PC-9 (cell line): ENCODE data around the gene ITLN1. TPM values are rescaled to one million over a fixed set of nuclear protein-coding genes. Genes with fewer than 3 reads are reported as not detected.
"Not testable (repeated sequence)": the region's sequence is repeated elsewhere in the genome, so short reads cannot be mapped to it uniquely, and the experiment has no call there.

Experiments
- Bru-seq: library from RNA; stranded (reverse); fragments of 400-500 nt; gene quantifications from one replicate; lab custom pipeline; 2021; lab: Mats Ljungman, UMichigan
- BruChase-seq, 2 experiments: library from RNA; stranded (reverse); fragments of 400-500 nt; gene quantifications; one replicate each; lab custom pipeline; 2021; lab: Mats Ljungman, UMichigan
- BruUV-seq: library from RNA; stranded (reverse); fragments of 400-500 nt; replicated peaks from 2 replicates; lab custom pipeline; 2021; lab: Mats Ljungman, UMichigan
- CTCF ChIA-PET: fragments of 300-600 bp; sonication (Branson Sonifier 250); formaldehyde crosslinking; loops from one replicate; lab custom pipeline; 2022; ENCODE audit warnings: antibody characterized with exemption; lab: Charles Lee
- POLR2A ChIA-PET: fragments of 300-600 bp; sonication (Branson Sonifier 250); formaldehyde crosslinking; loops from one replicate; lab custom pipeline; 2022; ENCODE audit warnings: antibody characterized with exemption; ENCODE audit not compliant: unreplicated experiment; lab: Charles Lee
- DNase-seq, 2 experiments: peaks; one replicate each; pipeline versions ENCODE4 v3.0.0 to v3.0.0-alpha.2; 2015 to 2022; ENCODE audit warnings: mixed read lengths in 1 of 2
- H2AFZ ChIP-seq: fragments of 200-600 bp; sonication (generic); 2 replicates; pipeline ENCODE4 v1.8.1; 2017; ENCODE audit warnings: antibody characterized with exemption
- H3F3A ChIP-seq: fragments of 200-600 bp; sonication (generic); 2 replicates; pipeline ENCODE4 v1.8.1; 2017; ENCODE audit warnings: antibody characterized with exemption, mild to moderate bottlenecking, low read depth; ENCODE audit not compliant: insufficient read depth
- H3K27ac ChIP-seq: fragments of 200-600 bp; sonication (generic); 2 replicates; pipeline ENCODE4 v1.6.1; 2016; ENCODE audit warnings: mixed run types
- H3K27me3 ChIP-seq: fragments of 200-600 bp; sonication (generic); 2 replicates; pipeline ENCODE4 v1.6.1; 2016; ENCODE audit warnings: low read depth, mixed run types; ENCODE audit not compliant: insufficient read depth
- H3K36me3 ChIP-seq: fragments of 200-600 bp; sonication (generic); 2 replicates; pipeline ENCODE4 v1.6.1; 2016; ENCODE audit warnings: low read depth, mixed run types
- H3K4me1 ChIP-seq: fragments of 200-600 bp; sonication (generic); replicated peaks from 2 replicates; pipeline ENCODE4 v1.6.1; 2016; ENCODE audit warnings: mixed run types; ENCODE audit not compliant: insufficient read depth
- H3K4me2 ChIP-seq: fragments of 200-600 bp; sonication (generic); 2 replicates; pipeline ENCODE4 v1.6.1; 2017; ENCODE audit warnings: mixed run types
- H3K4me3 ChIP-seq: fragments of 200-600 bp; sonication (generic); 2 replicates; pipeline ENCODE4 v1.6.1; 2016; ENCODE audit warnings: mixed run types
- H3K79me2 ChIP-seq: fragments of 200-600 bp; sonication (generic); 2 replicates; pipeline ENCODE4 v1.6.1; 2017; ENCODE audit warnings: low read depth, mixed run types
- H3K9me2 ChIP-seq: fragments of 200-600 bp; sonication (generic); 2 replicates; pipeline ENCODE4 v1.8.1; 2017; ENCODE audit warnings: mild to moderate bottlenecking; ENCODE audit not compliant: insufficient read depth
- H3K9me3 ChIP-seq: fragments of 200-600 bp; sonication (generic); 2 replicates; pipeline ENCODE4 v1.8.1; 2016; ENCODE audit warnings: low read depth; ENCODE audit not compliant: insufficient read depth
- H4K20me1 ChIP-seq: fragments of 200-600 bp; sonication (generic); 2 replicates; pipeline ENCODE4 v1.8.1; 2017; ENCODE audit not compliant: insufficient read depth
- EZH2 ChIP-seq: fragments of 200-600 bp; sonication (generic); IDR thresholded peaks from 2 replicates; pipeline ENCODE4 v1.8.0; 2017; ENCODE audit warnings: antibody characterized with exemption, low read depth
- intact Hi-C: fragments of 100-400 bp; cut with micrococcal nuclease; formaldehyde crosslinking; loops from one replicate; pipeline ENCODE4 v1.10.0; 2022; ENCODE audit not compliant: unreplicated experiment
- long read RNA-seq: library from polyadenylated mRNA; stranded (forward); transcript quantifications from one replicate; pipeline ENCODE4 v2.0.0, GENCODE V29; 2022
- total RNA-seq: library from RNA; stranded (reverse); gene quantifications from 2 replicates; pipeline ENCODE4 v1.2.3, GENCODE V29; 2021
- TF ChIP-seq, protein P1 (sequence below): fragments of 200-600 bp; sonication (generic); conservative IDR thresholded peaks from 2 replicates; pipeline ENCODE4 v1.6.1; 2017; ENCODE audit warnings: mixed run types, antibody characterized with exemption, mild to moderate bottlenecking, moderate library complexity

The ITLN1 gene
- total RNA-seq (not detected in 2 replicates), Bru-seq, nascent RNA (not detected), BruChase-seq, experiment 1, labeled RNA remaining after a 2-hour chase (not detected), BruChase-seq, experiment 2, labeled RNA remaining after a 6-hour chase (not detected)
- long read RNA-seq, result 0 reads

DNA sequence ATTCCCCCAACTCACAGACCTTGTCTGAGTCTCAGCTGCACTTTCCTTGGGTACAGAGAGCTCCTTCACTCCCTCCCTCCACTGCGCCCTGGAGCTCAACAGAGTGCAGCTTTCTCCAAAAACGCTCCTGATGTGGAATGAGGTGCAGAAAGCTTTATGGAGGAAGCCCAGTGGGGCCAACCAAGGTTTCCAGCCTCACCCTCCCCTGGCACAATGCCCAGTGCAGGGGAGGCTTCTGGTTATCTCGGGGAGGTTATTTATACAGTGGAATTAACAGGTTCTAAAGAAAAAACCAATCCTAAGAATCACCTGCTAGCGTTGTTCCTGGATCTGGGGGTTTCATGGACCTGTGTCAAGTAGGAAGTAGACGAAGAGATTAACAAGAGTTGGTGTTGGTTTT is at the start of gene ITLN1:
Gene ITLN1 (minus strand): TSS at position 139 of the 400 bp plus-strand sequence. CDS start 303 bp downstream, outside the sequence.
- no peaks in the 10 kb centered on the region for H4K20me1 ChIP-seq
- H3K27me3 ChIP-seq, result peaks cover 8% of the 10 kb centered on the region
- no peak for DNase-seq
- H3K9me2 ChIP-seq, result no peaks in the 10 kb centered on the region
- H3F3A ChIP-seq, result no peaks in the 10 kb centered on the region
- intact Hi-C loops, result no loop called here
- no peaks in the 10 kb centered on the region for H3K9me3 ChIP-seq
- BruUV-seq, result no TSS peak
- H3K36me3 ChIP-seq, result no peaks in the 10 kb centered on the region
- no peak within 1 kb of the TSS for H3K27ac ChIP-seq
- no peak within 1 kb of the TSS for H2AFZ ChIP-seq
- CTCF ChIA-PET, result interaction anchor here (1.4 kb wide), 1 partner anchor 16 kb away, joined by 3 read pairs; no protein-coding TSS in a partner anchor
- H3K4me1 ChIP-seq, result no peaks in the 10 kb centered on the region
- POLR2A ChIA-PET, result interaction anchor here (0.5 kb wide), 1 partner anchor 103 kb away, joined by 5 read pairs; no protein-coding TSS in a partner anchor
- no peaks in the 10 kb centered on the region for H3K79me2 ChIP-seq
- H3K4me3 ChIP-seq, result no peak within 1 kb of the TSS
- TF ChIP-seq, protein P1, sequence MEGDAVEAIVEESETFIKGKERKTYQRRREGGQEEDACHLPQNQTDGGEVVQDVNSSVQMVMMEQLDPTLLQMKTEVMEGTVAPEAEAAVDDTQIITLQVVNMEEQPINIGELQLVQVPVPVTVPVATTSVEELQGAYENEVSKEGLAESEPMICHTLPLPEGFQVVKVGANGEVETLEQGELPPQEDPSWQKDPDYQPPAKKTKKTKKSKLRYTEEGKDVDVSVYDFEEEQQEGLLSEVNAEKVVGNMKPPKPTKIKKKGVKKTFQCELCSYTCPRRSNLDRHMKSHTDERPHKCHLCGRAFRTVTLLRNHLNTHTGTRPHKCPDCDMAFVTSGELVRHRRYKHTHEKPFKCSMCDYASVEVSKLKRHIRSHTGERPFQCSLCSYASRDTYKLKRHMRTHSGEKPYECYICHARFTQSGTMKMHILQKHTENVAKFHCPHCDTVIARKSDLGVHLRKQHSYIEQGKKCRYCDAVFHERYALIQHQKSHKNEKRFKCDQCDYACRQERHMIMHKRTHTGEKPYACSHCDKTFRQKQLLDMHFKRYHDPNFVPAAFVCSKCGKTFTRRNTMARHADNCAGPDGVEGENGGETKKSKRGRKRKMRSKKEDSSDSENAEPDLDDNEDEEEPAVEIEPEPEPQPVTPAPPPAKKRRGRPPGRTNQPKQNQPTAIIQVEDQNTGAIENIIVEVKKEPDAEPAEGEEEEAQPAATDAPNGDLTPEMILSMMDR, result no peak
- TF ChIP-seq EZH2, result no peak
- no peak within 1 kb of the TSS for H3K4me2 ChIP-seq

DNA sequence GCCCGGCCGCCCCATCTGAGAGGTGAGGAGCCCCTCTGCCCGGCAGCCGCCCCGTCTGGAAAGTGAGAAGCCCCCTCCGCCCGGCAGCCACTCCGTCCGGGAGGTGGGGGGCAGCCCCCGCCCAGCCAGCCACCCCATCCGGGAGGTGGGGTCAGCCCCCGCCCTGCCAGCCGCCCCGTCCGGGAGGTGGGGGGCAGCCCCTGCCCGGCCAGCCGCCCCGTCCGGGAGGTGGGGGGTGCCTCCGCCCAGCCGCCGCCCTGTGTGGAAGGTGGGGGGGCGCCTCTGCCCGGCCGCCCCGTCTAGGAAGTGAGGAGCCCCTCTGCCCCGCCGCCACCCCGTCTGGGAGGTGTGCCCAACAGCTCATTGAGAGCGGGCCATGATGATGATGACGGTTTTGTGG is 48.3 kb upstream of the ITLN1 start:
- H3K79me2 ChIP-seq, POLR2A ChIA-PET, H3K27ac ChIP-seq, H3F3A ChIP-seq, CTCF ChIA-PET, H3K4me1 ChIP-seq, H3K4me2 ChIP-seq, H4K20me1 ChIP-seq, intact Hi-C loops, H3K4me3 ChIP-seq, DNase-seq, H3K36me3 ChIP-seq, H3K9me3 ChIP-seq, BruUV-seq, H2AFZ ChIP-seq, H3K9me2 ChIP-seq: not testable (repeated sequence)
- H3K27me3 ChIP-seq, result peaks cover 41% of the 10 kb centered on the region

DNA sequence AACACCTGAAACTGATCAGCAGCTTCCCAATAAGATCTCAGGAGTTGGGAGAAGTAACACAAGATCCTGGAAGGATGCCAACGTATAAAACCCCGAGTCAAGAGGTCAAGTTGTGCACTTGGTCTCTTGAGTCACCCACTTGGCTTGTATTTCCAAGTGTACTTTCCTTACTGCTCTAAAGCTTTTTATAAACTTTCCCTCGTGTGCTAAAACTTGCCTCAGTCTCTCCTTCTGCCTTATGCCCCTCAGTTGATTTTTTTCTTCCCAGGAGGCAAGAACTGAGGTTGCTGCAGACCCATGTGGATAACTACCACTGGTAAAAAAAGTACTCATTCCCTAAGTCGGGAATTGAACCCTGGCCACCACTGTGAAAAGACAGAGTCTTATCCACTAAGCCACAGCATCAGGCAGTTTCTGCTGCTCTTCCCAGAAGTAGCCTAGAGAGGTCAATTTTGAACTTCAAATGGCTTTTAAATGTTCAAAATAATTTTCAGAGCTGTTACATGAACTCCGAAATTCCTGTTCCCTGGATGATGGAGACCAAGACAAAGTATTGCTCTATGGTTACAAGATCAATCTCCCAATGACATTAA is 40.8 kb upstream of the ITLN1 start:
- H3K79me2 ChIP-seq, result no peaks in the 10 kb centered on the region
- no TSS peak for BruUV-seq
- no peaks in the 10 kb centered on the region for H4K20me1 ChIP-seq
- H3K36me3 ChIP-seq, result no peaks in the 10 kb centered on the region
- H3K27ac ChIP-seq, result no peak overlapping the region
- H3K9me3 ChIP-seq, result no peaks in the 10 kb centered on the region
- H3K4me2 ChIP-seq, result no peak overlapping the region
- H2AFZ ChIP-seq, result no peak overlapping the region
- intact Hi-C loops, result no loop called here
- H3K4me1 ChIP-seq, result no peaks in the 10 kb centered on the region
- no peaks in the 10 kb centered on the region for H3F3A ChIP-seq
- POLR2A ChIA-PET, result no interaction called here
- TF ChIP-seq, protein P1, result no peak
- no peak for TF ChIP-seq EZH2
- no peaks in the 10 kb centered on the region for H3K9me2 ChIP-seq
- 0 out of 2 replicates have a peak, but pooled peaks cover 11% of the 10 kb centered on the region for H3K27me3 ChIP-seq
- no peak for DNase-seq
- CTCF ChIA-PET, result interaction anchor here (0.6 kb wide), 1 partner anchor 181 kb away, joined by 3 read pairs; no protein-coding TSS in a partner anchor
- no peak overlapping the region for H3K4me3 ChIP-seq
